Measurements from ENCODE around the gene MAP2. TPM values are rescaled to one million over a fixed set of nuclear protein-coding genes. Genes with fewer than 3 reads are reported as not detected.

MAP2 gene
- total and polyA plus RNA-seq, 10 of the 15 experiments (the other 5 are each of a cell fraction or from before 2014, with no cell fraction given) = 0.01 TPM; not detected in 9

- H3K4me2 ChIP-seq (ENCODE audit: control insufficient read depth, insufficient read depth) = no peak overlapping the region
- H3K9ac ChIP-seq (ENCODE audit: control insufficient read depth, insufficient read depth, low read length) = no peak overlapping the region
- H3K4me3 ChIP-seq = no peak overlapping the region
- no peaks in the 10 kb centered on the region for H3K36me3 ChIP-seq (ENCODE audit: control insufficient read depth in 2 of 2, insufficient read depth in 2 of 2, low read length in 1 of 2)
- FAIRE-seq = no peak
- H3K9me3 ChIP-seq (replicated peaks; ENCODE audit: control insufficient read depth, insufficient read depth, low read length) = no peaks in the 10 kb centered on the region
- DNase-seq (ENCODE audit: low read depth, low spot score) = no peak
- intact Hi-C loops (cut with micrococcal nuclease; ENCODE audit: unreplicated experiment) (no loop called here), in situ Hi-C loops (cut with MboI) (no loop called here)
- H3K79me2 ChIP-seq (ENCODE audit: control insufficient read depth, insufficient read depth, low read length) = no peaks in the 10 kb centered on the region
- no peak overlapping the region for H2AFZ ChIP-seq (ENCODE audit: control insufficient read depth, low read depth, low read length)
- no TSS peak for BruUV-seq (replicated peaks)
- ChIA-PET POLR2A (no interaction called here), CTCF (no interaction called here), RAD21 (ENCODE audit: unreplicated experiment) (no interaction called here), SMC1A (ENCODE audit: uncharacterized antibody, unreplicated experiment) (no interaction called here)
- H4K20me1 ChIP-seq (ENCODE audit: control insufficient read depth, insufficient read depth) = no peaks in the 10 kb centered on the region
- no peaks in the 10 kb centered on the region for H3K4me1 ChIP-seq (ENCODE audit: control insufficient read depth, insufficient read depth, low read length)
- TF ChIP-seq HSF1 (IDR thresholded peaks at IDR 0.05; ENCODE audit: low read depth, low read length) = no peak
- TF ChIP-seq ATF2 (IDR thresholded peaks at IDR 0.05; ENCODE audit: low read length) = no peak
- no peak for TF ChIP-seq MYC (IDR thresholded peaks at IDR 0.05; ENCODE audit: insufficient read depth, insufficient read length, insufficient replicate concordance, low read length, severe bottlenecking)
- TF ChIP-seq FOXK2 (IDR thresholded peaks at IDR 0.05) = no peak
- no peak for TF ChIP-seq JUND (IDR thresholded peaks at IDR 0.05; ENCODE audit: low read depth, low read length)
- no peak for TF ChIP-seq ATF3 (IDR thresholded peaks at IDR 0.05; ENCODE audit: borderline replicate concordance, extremely low read depth, low read depth, low read length)
- TF ChIP-seq SIN3A (IDR thresholded peaks at IDR 0.05; ENCODE audit: low read depth, low read length) = no peak
- TF ChIP-seq TCF12 (IDR thresholded peaks at IDR 0.05; ENCODE audit: low read depth, low read length) = no peak
- TF ChIP-seq SUZ12 (IDR thresholded peaks at IDR 0.05; ENCODE audit: unreplicated experiment) = no peak
- no peak for TF ChIP-seq STAT3 (IDR thresholded peaks at IDR 0.05; ENCODE audit: low read depth, low read length)
- TF ChIP-seq RBBP5 (conservative IDR thresholded peaks at IDR 0.05) = no peak
- TF ChIP-seq IRF3 (IDR thresholded peaks at IDR 0.05) = no peak
- TF ChIP-seq ELK1 (IDR thresholded peaks at IDR 0.05; ENCODE audit: low read depth, low read length) = no peak
- TF ChIP-seq RFX5 (IDR thresholded peaks at IDR 0.05; ENCODE audit: low read depth, low read length) = no peak
- TF ChIP-seq NFYA (IDR thresholded peaks at IDR 0.05; ENCODE audit: borderline replicate concordance, low read depth, low read length) = no peak
- no peak for TF ChIP-seq CHD2 (IDR thresholded peaks at IDR 0.05; ENCODE audit: borderline replicate concordance, low read depth, low read length)
- TF ChIP-seq NR2C2 (IDR thresholded peaks at IDR 0.05; ENCODE audit: borderline replicate concordance, control insufficient read depth, insufficient read length, low read depth) = no peak
- TF ChIP-seq ZNF622 (IDR thresholded peaks at IDR 0.05) = no peak
- H3K27me3 ChIP-seq (replicated peaks in 1 of 2; ENCODE audit: control insufficient read depth in 2 of 2, insufficient read depth in 2 of 2, low read length in 1 of 2) = no peaks in the 10 kb centered on the region
- H3K27ac ChIP-seq (ENCODE audit: control insufficient read depth, insufficient read depth) = no peak overlapping the region
- ATAC-seq = no peak
Observed at GRCh38 chr2:209496586-209496982, 72.7 kb downstream of the MAP2 start.

Measured in GM12878 (cell line).